GM12878 (cell line): ENCODE measurements around the gene CNGA1. TPM values are rescaled to one million over a fixed set of nuclear protein-coding genes. Genes with fewer than 3 reads are reported as not detected.

Source experiments
- BHLHE40 ChIP-seq, 2 experiments: fragments of 450-650 bp in 1 of 2; IDR thresholded peaks; 2 replicates each; pipeline ENCODE4 v1.6.1; 2011 to 2017; ENCODE audit warnings: low read depth in 2 of 2, borderline replicate concordance in 1 of 2, improper control_type of control experiment in 1 of 2, low read length in 1 of 2, mild to moderate bottlenecking in 1 of 2
- DPF2 ChIP-seq: fragments of 450-650 bp; IDR thresholded peaks from 2 replicates; pipeline ENCODE4 v1.6.1; 2017; ENCODE audit warnings: mild to moderate bottlenecking
- IRF4 ChIP-seq: IDR thresholded peaks from 2 replicates; pipeline ENCODE4 v1.6.1; 2011; ENCODE audit warnings: low read depth, low read length
- MEF2A ChIP-seq: IDR thresholded peaks from 2 replicates; pipeline ENCODE4 v1.6.1; 2011; ENCODE audit warnings: low read depth, mild to moderate bottlenecking, low read length, moderate library complexity; ENCODE audit not compliant: insufficient read depth
- NFYB ChIP-seq: IDR thresholded peaks from 2 replicates; pipeline ENCODE4 v1.6.1; 2011; ENCODE audit warnings: low read depth, mild to moderate bottlenecking, low read length, improper control_type of control experiment, moderate library complexity; ENCODE audit not compliant: insufficient read depth
- POLR2A ChIP-seq: IDR thresholded peaks from 2 replicates; pipeline ENCODE4 v1.6.1; 2011; ENCODE audit warnings: low read depth, mild to moderate bottlenecking, low read length
- RAD21 ChIP-seq: IDR thresholded peaks from 2 replicates; pipeline ENCODE4 v1.6.1; 2011; ENCODE audit warnings: mild to moderate bottlenecking, low read depth, low read length, moderate library complexity; ENCODE audit not compliant: insufficient read depth
- SIX5 ChIP-seq: IDR thresholded peaks from 2 replicates; pipeline ENCODE4 v1.6.1; 2011; ENCODE audit warnings: mild to moderate bottlenecking, low read depth, low read length, moderate library complexity; ENCODE audit not compliant: severe bottlenecking
- STAT3 ChIP-seq: IDR thresholded peaks from 2 replicates; pipeline ENCODE4 v1.6.1; 2011; ENCODE audit warnings: low read depth, low read length, improper control_type of control experiment
- SUPT20H ChIP-seq: IDR thresholded peaks from 2 replicates; pipeline ENCODE4 v1.6.1; 2011; ENCODE audit warnings: low read depth, mild to moderate bottlenecking, low read length, moderate library complexity, borderline replicate concordance; ENCODE audit not compliant: control insufficient read depth
- TARDBP ChIP-seq: IDR thresholded peaks from 2 replicates; pipeline ENCODE4 v1.6.1; 2016; ENCODE audit warnings: borderline replicate concordance
- TBL1XR1 ChIP-seq: IDR thresholded peaks from 2 replicates; pipeline ENCODE4 v1.6.1; 2012; ENCODE audit warnings: low read depth, low read length, improper control_type of control experiment
- TCF7 ChIP-seq: IDR thresholded peaks from 2 replicates; pipeline ENCODE4 v1.6.1; 2014; ENCODE audit warnings: antibody characterized with exemption, borderline replicate concordance
- ZNF384 ChIP-seq: IDR thresholded peaks from 2 replicates; pipeline ENCODE4 v1.6.1; 2012; ENCODE audit warnings: low read depth, mild to moderate bottlenecking, low read length, improper control_type of control experiment, borderline replicate concordance
- polyA plus RNA-seq, 11 experiments: library from polyadenylated mRNA; depleted of rRNA in 4 of 11; unstranded in 6 of 11; stranded (reverse) in 5 of 11; fragments of >200 nt; fragmentation: Nextera tagmentation in 4 of 11; fragmentation: Illumina TruSeq in 1 of 11; extraction: Ambion mirVana in 4 of 11; extraction: Trizol in 1 of 11; gene quantifications; 1 replicate in 1 of 11; 2 replicates in 10 of 11; pipeline versions ENCODE4 v1.2.1 to v1.2.3, GENCODE V29; 2011 to 2016; ENCODE audit warnings: inconsistent platforms in 2 of 11, missing spikeins in 2 of 11, low read depth in 1 of 11
- total RNA-seq, 4 experiments: library from RNA; depleted of rRNA in 3 of 4; stranded (reverse); fragments of >200 nt in 3 of 4; fragmentation: Illumina TruSeq in 1 of 4; extraction: Trizol in 1 of 4; gene quantifications; 2 replicates each; pipeline versions ENCODE4 v1.2.1 to v1.2.3, GENCODE V29; 2013 to 2021
- TF ChIP-seq, protein P1 (sequence below): fragments of 150-350 bp; IDR thresholded peaks from 2 replicates; pipeline ENCODE4 v1.6.1; 2014; ENCODE audit warnings: mild to moderate bottlenecking, low read depth, low read length
- TF ChIP-seq, protein P2 (sequence below): IDR thresholded peaks from 2 replicates; pipeline ENCODE4 v1.6.1; 2011; ENCODE audit warnings: low read depth, low read length, improper control_type of control experiment, borderline replicate concordance
- TF ChIP-seq, protein P3 (sequence below): fragments of 450-650 bp; IDR thresholded peaks from 2 replicates; pipeline ENCODE4 v1.6.1; 2018; ENCODE audit warnings: mild to moderate bottlenecking, low read depth, moderate library complexity; ENCODE audit not compliant: partially characterized antibody
- TF ChIP-seq, protein P4 (sequence below): fragments of 450-650 bp; formaldehyde crosslinking; IDR thresholded peaks from 2 replicates; pipeline ENCODE4 v1.4.0; 2022; ENCODE audit warnings: mild to moderate bottlenecking, moderate library complexity

CNGA1 gene
- total and polyA plus RNA-seq, 10 of the 15 experiments (the other 5 are each of a cell fraction or from before 2014, with no cell fraction given) = 0.38 to 14.2 (median 5.1) TPM

DNA sequence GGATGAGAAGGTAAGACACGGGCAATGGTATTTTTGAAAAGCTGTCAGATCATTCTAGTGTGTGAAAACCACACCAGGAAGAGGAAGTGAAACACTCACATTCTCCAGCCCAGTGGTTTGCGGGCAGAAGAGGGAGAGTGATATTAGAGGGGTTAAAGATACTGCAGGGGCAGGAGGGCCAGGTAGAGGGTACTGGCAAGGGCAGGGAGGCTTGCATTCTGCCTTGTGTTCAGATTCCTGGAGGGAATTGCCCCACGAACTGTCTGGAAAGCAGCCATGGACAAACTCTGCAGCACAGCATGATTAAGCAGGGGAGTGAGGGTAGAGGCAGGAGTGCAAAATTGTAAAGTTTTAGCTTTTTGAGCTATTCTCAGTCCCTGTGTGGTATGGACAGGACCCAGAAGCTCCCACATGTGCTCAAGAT lies 31.0 kb upstream of the CNGA1 start (continued):
- TF ChIP-seq, protein P1, sequence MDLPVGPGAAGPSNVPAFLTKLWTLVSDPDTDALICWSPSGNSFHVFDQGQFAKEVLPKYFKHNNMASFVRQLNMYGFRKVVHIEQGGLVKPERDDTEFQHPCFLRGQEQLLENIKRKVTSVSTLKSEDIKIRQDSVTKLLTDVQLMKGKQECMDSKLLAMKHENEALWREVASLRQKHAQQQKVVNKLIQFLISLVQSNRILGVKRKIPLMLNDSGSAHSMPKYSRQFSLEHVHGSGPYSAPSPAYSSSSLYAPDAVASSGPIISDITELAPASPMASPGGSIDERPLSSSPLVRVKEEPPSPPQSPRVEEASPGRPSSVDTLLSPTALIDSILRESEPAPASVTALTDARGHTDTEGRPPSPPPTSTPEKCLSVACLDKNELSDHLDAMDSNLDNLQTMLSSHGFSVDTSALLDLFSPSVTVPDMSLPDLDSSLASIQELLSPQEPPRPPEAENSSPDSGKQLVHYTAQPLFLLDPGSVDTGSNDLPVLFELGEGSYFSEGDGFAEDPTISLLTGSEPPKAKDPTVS = no peak
- TF ChIP-seq TCF7 = peak; percentile 49; the same call in 1 of the 2 replicates
- TF ChIP-seq STAT3 = peak; percentile 96; the same call in 1 of the 2 replicates
- TF ChIP-seq, protein P2, sequence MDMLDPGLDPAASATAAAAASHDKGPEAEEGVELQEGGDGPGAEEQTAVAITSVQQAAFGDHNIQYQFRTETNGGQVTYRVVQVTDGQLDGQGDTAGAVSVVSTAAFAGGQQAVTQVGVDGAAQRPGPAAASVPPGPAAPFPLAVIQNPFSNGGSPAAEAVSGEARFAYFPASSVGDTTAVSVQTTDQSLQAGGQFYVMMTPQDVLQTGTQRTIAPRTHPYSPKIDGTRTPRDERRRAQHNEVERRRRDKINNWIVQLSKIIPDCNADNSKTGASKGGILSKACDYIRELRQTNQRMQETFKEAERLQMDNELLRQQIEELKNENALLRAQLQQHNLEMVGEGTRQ = no peak
- TF ChIP-seq TBL1XR1 = peak; percentile 100
- TF ChIP-seq ZNF384 = no peak; the same call in 1 of the 2 replicates
- TF ChIP-seq TARDBP = 0 out of 2 replicates have a peak, but pooled peaks have one; percentile 48
- TF ChIP-seq, protein P3, sequence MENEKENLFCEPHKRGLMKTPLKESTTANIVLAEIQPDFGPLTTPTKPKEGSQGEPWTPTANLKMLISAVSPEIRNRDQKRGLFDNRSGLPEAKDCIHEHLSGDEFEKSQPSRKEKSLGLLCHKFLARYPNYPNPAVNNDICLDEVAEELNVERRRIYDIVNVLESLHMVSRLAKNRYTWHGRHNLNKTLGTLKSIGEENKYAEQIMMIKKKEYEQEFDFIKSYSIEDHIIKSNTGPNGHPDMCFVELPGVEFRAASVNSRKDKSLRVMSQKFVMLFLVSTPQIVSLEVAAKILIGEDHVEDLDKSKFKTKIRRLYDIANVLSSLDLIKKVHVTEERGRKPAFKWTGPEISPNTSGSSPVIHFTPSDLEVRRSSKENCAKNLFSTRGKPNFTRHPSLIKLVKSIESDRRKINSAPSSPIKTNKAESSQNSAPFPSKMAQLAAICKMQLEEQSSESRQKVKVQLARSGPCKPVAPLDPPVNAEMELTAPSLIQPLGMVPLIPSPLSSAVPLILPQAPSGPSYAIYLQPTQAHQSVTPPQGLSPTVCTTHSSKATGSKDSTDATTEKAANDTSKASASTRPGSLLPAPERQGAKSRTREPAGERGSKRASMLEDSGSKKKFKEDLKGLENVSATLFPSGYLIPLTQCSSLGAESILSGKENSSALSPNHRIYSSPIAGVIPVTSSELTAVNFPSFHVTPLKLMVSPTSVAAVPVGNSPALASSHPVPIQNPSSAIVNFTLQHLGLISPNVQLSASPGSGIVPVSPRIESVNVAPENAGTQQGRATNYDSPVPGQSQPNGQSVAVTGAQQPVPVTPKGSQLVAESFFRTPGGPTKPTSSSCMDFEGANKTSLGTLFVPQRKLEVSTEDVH = peak; percentile 45
- no peak for TF ChIP-seq POLR2A
- TF ChIP-seq, protein P4, sequence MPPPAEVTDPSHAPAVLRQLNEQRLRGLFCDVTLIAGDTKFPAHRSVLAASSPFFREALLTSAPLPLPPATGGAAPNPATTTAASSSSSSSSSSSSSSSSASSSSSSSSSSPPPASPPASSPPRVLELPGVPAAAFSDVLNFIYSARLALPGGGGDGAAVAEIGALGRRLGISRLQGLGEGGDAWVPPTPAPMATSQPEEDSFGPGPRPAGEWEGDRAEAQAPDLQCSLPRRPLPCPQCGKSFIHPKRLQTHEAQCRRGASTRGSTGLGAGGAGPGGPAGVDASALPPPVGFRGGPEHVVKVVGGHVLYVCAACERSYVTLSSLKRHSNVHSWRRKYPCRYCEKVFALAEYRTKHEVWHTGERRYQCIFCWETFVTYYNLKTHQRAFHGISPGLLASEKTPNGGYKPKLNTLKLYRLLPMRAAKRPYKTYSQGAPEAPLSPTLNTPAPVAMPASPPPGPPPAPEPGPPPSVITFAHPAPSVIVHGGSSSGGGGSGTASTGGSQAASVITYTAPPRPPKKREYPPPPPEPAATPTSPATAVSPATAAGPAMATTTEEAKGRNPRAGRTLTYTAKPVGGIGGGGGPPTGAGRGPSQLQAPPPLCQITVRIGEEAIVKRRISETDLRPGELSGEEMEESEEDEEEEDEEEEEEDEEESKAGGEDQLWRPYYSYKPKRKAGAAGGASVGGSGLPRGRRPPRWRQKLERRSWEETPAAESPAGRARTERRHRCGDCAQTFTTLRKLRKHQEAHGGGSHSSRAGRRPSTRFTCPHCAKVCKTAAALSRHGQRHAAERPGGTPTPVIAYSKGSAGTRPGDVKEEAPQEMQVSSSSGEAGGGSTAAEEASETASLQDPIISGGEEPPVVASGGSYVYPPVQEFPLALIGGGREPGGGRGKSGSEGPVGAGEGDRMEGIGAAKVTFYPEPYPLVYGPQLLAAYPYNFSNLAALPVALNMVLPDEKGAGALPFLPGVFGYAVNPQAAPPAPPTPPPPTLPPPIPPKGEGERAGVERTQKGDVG (CRISPR knock-in tag) = no peak
- peak; percentile 36; the same call in 1 of the 2 replicates for TF ChIP-seq RAD21
- peak; percentile 90 to 94 for TF ChIP-seq BHLHE40 (IDR thresholded peaks at IDR 0.05; ENCODE audit: borderline replicate concordance in 1 of 2, low read depth in 2 of 2, low read length in 1 of 2)
- TF ChIP-seq SIX5 = no peak
- TF ChIP-seq DPF2 = peak; percentile 99
- TF ChIP-seq IRF4 = peak; percentile 98
- no peak for TF ChIP-seq SUPT20H
- no peak for TF ChIP-seq NFYB
- TF ChIP-seq MEF2A = peak; percentile 85
